HG03103 (cell line): ENCODE results near the gene PATE3.

ENCODE experiments used
- ATAC-seq: cut with Tn5 transposase; IDR thresholded peaks from one replicate; pipeline ENCODE4 v1.9.1; 2021; ENCODE audit warnings: low read depth; ENCODE audit not compliant: unreplicated experiment

PATE3 gene

GRCh38 chr11:125787827-125788226 is at the start of gene PATE3:
PATE3 (plus strand) TSS chr11:125788127; CDS start chr11:125788152, 25 bp downstream.
- ATAC-seq: no peak

GRCh38 chr11:125740617-125741016 is 47.3 kb upstream of the PATE3 start:
- no peak for ATAC-seq

GRCh38 chr11:125743681-125744080 is 44.2 kb upstream of the PATE3 start:
- ATAC-seq: no peak

GRCh38 chr11:125745979-125746378 is 41.9 kb upstream of the PATE3 start, which contains the start of gene PATE1:
PATE1 (plus strand) TSS chr11:125746279; CDS start chr11:125746305, 26 bp downstream.
- ATAC-seq: no peak

GRCh38 chr11:125750629-125751028 is 37.3 kb upstream of the PATE3 start:
- no peak for ATAC-seq

- no peak for ATAC-seq
Measured at GRCh38 chr11:125756050-125756449, 31.9 kb upstream of the PATE3 start.

GRCh38 chr11:125762445-125762844 is 25.5 kb upstream of the PATE3 start:
- ATAC-seq: no peak

- no peak for ATAC-seq
Measured at GRCh38 chr11:125763483-125763882, 24.4 kb upstream of the PATE3 start.

GRCh38 chr11:125766251-125766650 is 21.7 kb upstream of the PATE3 start:
- ATAC-seq: no peak

- no peak for ATAC-seq
Measured at GRCh38 chr11:125768336-125769046, 19.4 kb upstream of the PATE3 start.

- ATAC-seq: no peak
Measured at GRCh38 chr11:125770583-125770982, 17.3 kb upstream of the PATE3 start.

GRCh38 chr11:125772834-125773505 is 15.0 kb upstream of the PATE3 start:
- ATAC-seq: no peak

GRCh38 chr11:125773516-125773915 is 14.4 kb upstream of the PATE3 start:
- no peak for ATAC-seq

GRCh38 chr11:125777309-125777708 is 10.6 kb upstream of the PATE3 start:
- ATAC-seq: no peak

GRCh38 chr11:125778728-125779127 is 9.2 kb upstream of the PATE3 start, which contains the start of gene PATE2:
PATE2 (minus strand) TSS chr11:125778828; CDS start chr11:125778773, 55 bp downstream.
- ATAC-seq: no peak

- ATAC-seq: no peak
Measured at GRCh38 chr11:125784678-125785077, 3.2 kb upstream of the PATE3 start.

- ATAC-seq: no peak
Measured at GRCh38 chr11:125790825-125791224, 2.9 kb downstream of the PATE3 start.

GRCh38 chr11:125797641-125798040 is 9.7 kb downstream of the PATE3 start:
- no peak for ATAC-seq

GRCh38 chr11:125799808-125800207 is 11.9 kb downstream of the PATE3 start:
- ATAC-seq: no peak

- ATAC-seq: no peak
Measured at GRCh38 chr11:125802387-125802786, 14.5 kb downstream of the PATE3 start.

GRCh38 chr11:125807909-125808308 is 20.0 kb downstream of the PATE3 start:
- no peak for ATAC-seq

- ATAC-seq: no peak
Measured at GRCh38 chr11:125833016-125833415, 45.1 kb downstream of the PATE3 start, which contains the start of gene PATE4. PATE4 (plus strand) TSS chr11:125833316; CDS start chr11:125833360, 44 bp downstream.
